Activated T-helper 2 cell treated with anti-CD3 and anti-CD28 coated beads, Interferon-gamma antibody, Interleukin-2, Interleukin-4, amounts not matched to agents 10 μg/mL and 5 μg/mL and 100 μg/mL, durations not matched to agents 14 hours and 24 hours and 36 hours (primary cell): Measurements from ENCODE around the gene FNDC5. TPM values are rescaled to one million over a fixed set of nuclear protein-coding genes. Genes with fewer than 3 reads are reported as not detected.

ENCODE experiments used
- DNase-seq: peaks from one replicate; pipeline ENCODE4 v3.0.0; 2021; ENCODE audit warnings: low spot score
- H3K27ac Mint-ChIP-seq: one replicate; pipeline ENCODE4 v1.8.0; 2021; ENCODE audit warnings: mixed read lengths
- H3K27me3 Mint-ChIP-seq: one replicate; pipeline ENCODE4 v1.8.0; 2021; ENCODE audit warnings: low read depth, mixed read lengths
- H3K36me3 Mint-ChIP-seq: one replicate; pipeline ENCODE4 v1.8.0; 2021; ENCODE audit warnings: low read depth, mixed read lengths
- H3K4me1 Mint-ChIP-seq: one replicate; pipeline ENCODE4 v1.8.0; 2021; ENCODE audit warnings: low read depth, mixed read lengths
- H3K4me3 Mint-ChIP-seq: one replicate; pipeline ENCODE4 v1.8.0; 2021; ENCODE audit warnings: low read depth, mild to moderate bottlenecking, moderate library complexity, mixed read lengths
- H3K9me3 Mint-ChIP-seq: one replicate; pipeline ENCODE4 v1.8.0; 2021; ENCODE audit warnings: mixed read lengths
- intact Hi-C: fragments of 100-400 bp; cut with micrococcal nuclease; formaldehyde crosslinking; loops from one replicate; pipeline ENCODE4 v1.15.1; 2023
- total RNA-seq: library from RNA; stranded (reverse); gene quantifications from 2 replicates; pipeline ENCODE4 v1.2.3, GENCODE V29; 2022

FNDC5 gene
- total RNA-seq, 1 donor from 2014 or later, result not detected

- DNase-seq, result no peak
- intact Hi-C loops, result no loop called here
- H3K36me3 Mint-ChIP-seq, result no peaks in the 10 kb centered on the region
- peak overlapping the region; percentile 71 for H3K4me3 Mint-ChIP-seq
- H3K27ac Mint-ChIP-seq, result no peak overlapping the region
- H3K27me3 Mint-ChIP-seq, result peaks cover 53% of the 10 kb centered on the region
- no peaks in the 10 kb centered on the region for H3K9me3 Mint-ChIP-seq
- H3K4me1 Mint-ChIP-seq, result no peaks in the 10 kb centered on the region
Observed at GRCh38 chr1:32901823-32902534, 31.3 kb upstream of the FNDC5 start.

- Mint-ChIP-seq H3K4me3 (peak within 1 kb of the TSS; percentile 71), H3K27ac (no peak within 1 kb of the TSS), H3K27me3 (peaks cover 53% of the 10 kb centered on the region), H3K4me1 (no peaks in the 10 kb centered on the region), H3K9me3 (no peaks in the 10 kb centered on the region), H3K36me3 (no peaks in the 10 kb centered on the region)
- no peak for DNase-seq
- intact Hi-C loops, result no loop called here
Observed at GRCh38 chr1:32900956-32901822, 30.5 kb upstream of the FNDC5 start, which contains the start of gene TMEM54. TMEM54 (minus strand) TSS chr1:32901389; CDS start chr1:32901238, 151 bp downstream.

GRCh38 chr1:32900371-32900955 is 29.8 kb upstream of the FNDC5 start:
- H3K27me3 Mint-ChIP-seq, result peaks cover 56% of the 10 kb centered on the region
- H3K4me1 Mint-ChIP-seq, result no peaks in the 10 kb centered on the region
- no peaks in the 10 kb centered on the region for H3K36me3 Mint-ChIP-seq
- H3K27ac Mint-ChIP-seq, result no peak overlapping the region
- DNase-seq, result no peak
- peak overlapping the region; percentile 34 for H3K4me3 Mint-ChIP-seq
- intact Hi-C loops, result no loop called here
- no peaks in the 10 kb centered on the region for H3K9me3 Mint-ChIP-seq

GRCh38 chr1:32899586-32900296 is 29.0 kb upstream of the FNDC5 start:
- no peak overlapping the region for H3K4me3 Mint-ChIP-seq
- H3K27me3 Mint-ChIP-seq, result peaks cover 53% of the 10 kb centered on the region
- no peak for DNase-seq
- no peaks in the 10 kb centered on the region for H3K36me3 Mint-ChIP-seq
- no peaks in the 10 kb centered on the region for H3K4me1 Mint-ChIP-seq
- intact Hi-C loops, result no loop called here
- no peak overlapping the region for H3K27ac Mint-ChIP-seq
- H3K9me3 Mint-ChIP-seq, result no peaks in the 10 kb centered on the region

DNA sequence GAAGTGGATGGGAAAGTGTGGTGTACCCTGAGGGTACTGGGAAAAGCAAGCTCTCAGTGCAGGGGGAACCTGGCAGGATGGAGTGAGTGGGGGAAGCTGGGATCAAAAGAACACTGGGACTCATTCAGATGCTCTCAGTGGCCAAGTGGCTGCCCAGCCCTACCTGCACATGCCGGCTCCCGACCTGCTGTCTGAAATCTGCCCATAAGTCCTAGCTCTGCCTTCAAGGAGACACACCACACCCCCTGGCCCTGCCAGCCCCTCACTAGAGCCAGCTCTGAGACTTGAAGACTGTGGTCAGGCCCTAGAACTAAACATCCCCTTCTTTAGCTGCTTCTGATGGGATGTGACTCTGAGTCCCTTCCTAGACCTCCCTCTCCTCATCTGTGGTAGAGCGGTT is 28.2 kb upstream of the FNDC5 start:
- intact Hi-C loops, result no loop called here
- Mint-ChIP-seq H3K27ac (no peak overlapping the region), H3K27me3 (peaks cover 51% of the 10 kb centered on the region), H3K9me3 (no peaks in the 10 kb centered on the region), H3K4me1 (no peaks in the 10 kb centered on the region), H3K36me3 (no peaks in the 10 kb centered on the region), H3K4me3 (no peak overlapping the region)
- no peak for DNase-seq

GRCh38 chr1:32898056-32898455 is 27.3 kb upstream of the FNDC5 start:
- no peak overlapping the region for H3K4me3 Mint-ChIP-seq
- H3K36me3 Mint-ChIP-seq, result no peaks in the 10 kb centered on the region
- H3K27ac Mint-ChIP-seq, result no peak overlapping the region
- DNase-seq, result no peak
- H3K4me1 Mint-ChIP-seq, result no peaks in the 10 kb centered on the region
- intact Hi-C loops, result no loop called here
- H3K27me3 Mint-ChIP-seq, result peaks cover 50% of the 10 kb centered on the region
- H3K9me3 Mint-ChIP-seq, result no peaks in the 10 kb centered on the region

DNA sequence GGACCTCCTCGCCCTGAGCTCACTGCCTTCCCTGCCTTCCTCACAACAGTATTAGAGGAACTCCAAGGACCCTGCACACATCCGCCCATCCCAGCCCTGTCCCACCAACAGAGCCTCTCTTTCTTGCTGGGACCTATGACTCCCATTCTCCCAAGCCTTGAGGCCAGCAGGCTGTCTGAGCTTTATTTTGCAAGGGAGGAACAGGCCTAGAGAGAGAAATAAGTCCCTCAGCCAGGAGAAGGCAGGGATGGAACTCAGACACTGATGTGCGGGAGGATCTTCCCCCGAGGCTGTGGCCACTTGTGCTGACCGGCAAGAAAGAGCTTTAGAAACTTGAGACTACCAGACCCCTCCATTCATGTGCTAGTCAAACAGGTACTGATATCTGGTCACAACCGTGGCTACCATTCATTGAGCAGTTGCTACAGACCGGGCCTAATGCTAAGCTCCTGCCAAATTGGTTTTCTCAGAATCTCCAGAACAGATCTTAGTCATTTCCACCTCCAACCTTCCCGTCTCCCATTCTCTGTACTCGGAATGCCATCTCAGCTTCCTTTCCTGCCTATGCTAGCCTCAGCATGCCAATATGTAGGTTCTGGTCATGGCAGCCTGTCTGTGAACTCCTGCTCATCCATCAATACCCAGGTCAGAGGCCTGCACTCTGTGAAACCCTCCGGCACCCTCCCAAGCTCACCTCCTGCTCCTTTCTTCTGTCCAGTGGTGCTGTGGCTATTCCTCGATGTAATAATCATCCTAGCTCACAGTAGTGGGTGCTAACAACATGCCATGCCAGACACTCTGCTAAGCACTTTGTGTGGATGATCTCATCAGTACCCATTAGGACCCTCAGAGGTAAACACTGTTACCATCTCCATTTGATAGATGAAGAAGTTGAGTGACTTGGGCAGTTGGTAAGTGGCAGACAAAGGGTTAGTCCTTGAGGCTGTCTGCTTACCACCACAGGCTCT is 26.7 kb upstream of the FNDC5 start:
- Mint-ChIP-seq H3K27ac (no peak overlapping the region), H3K27me3 (peaks cover 48% of the 10 kb centered on the region), H3K9me3 (no peaks in the 10 kb centered on the region), H3K4me3 (no peak overlapping the region), H3K4me1 (peaks cover 2% of the 10 kb centered on the region), H3K36me3 (no peaks in the 10 kb centered on the region)
- intact Hi-C loops, result no loop called here
- DNase-seq, result no peak

DNA sequence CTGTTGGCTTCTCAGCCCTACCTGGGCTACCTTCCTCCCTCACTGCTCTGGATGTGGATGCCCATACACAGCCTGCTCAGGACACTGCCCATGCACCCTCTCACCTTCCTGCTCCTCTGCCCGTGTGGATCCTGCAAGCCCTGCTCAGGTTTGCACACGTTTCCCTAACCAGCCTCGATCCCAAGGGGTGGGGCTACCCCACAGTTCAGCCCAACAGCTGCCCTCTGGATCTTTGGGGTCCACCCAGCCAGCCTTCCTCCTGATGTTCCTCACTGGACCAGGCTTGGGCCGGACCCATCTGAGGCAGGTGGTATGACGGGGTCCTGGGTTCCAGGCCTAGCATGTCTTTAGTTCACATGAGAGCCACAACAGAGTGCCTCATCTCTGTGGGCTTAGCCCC is 25.7 kb upstream of the FNDC5 start:
- Mint-ChIP-seq H3K9me3 (no peaks in the 10 kb centered on the region), H3K4me3 (no peak overlapping the region), H3K4me1 (peaks cover 3% of the 10 kb centered on the region), H3K36me3 (no peaks in the 10 kb centered on the region), H3K27ac (no peak overlapping the region), H3K27me3 (peaks cover 49% of the 10 kb centered on the region)
- intact Hi-C loops, result no loop called here
- no peak for DNase-seq

DNA sequence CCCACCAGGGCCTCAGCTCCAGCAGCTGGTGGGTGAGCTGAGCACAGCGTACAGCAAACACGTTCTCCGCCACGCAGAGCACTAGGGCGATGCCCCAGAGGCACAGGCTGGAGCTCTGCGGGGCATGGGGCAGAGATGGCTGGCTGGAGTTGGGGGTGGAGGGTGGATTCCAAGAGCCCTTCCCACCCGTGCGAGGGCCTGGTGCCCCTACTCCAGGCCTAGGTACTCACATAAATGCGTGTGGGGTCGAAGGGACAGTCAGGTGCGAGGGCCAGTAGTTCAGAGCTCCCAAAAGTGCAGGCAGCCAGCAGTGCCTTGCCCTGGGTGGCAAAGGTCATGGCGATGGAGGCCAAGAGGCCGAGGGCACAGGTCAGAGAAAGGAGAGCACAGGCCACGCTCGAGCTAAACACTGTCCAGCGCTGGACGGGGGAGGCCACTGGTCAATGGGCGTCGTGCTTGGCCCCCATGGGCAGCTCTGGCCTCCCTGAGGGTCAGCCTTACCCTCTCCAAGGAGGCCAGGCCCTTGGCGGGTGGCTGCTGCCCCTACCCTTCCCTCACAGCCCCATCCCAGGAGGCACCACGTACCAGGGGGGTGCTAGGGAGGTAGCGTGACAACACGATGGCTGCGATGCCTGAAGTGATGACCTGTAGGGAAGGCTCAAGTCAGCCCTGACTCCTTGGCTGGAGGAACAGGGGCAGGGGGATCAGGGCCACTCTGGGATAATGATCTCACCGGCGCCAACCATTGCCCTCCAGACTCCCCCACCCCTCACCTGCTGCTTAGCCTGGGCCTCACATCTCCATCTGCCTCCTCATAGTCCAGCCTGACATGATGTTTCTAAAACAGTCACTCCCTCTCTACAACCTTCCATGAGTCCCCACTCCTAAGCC is 24.9 kb upstream of the FNDC5 start:
- intact Hi-C loops, result no loop called here
- no peaks in the 10 kb centered on the region for H3K9me3 Mint-ChIP-seq
- no peak overlapping the region for H3K27ac Mint-ChIP-seq
- H3K36me3 Mint-ChIP-seq, result no peaks in the 10 kb centered on the region
- peaks cover 52% of the 10 kb centered on the region for H3K27me3 Mint-ChIP-seq
- H3K4me3 Mint-ChIP-seq, result no peak overlapping the region
- no peak for DNase-seq
- peaks cover 3% of the 10 kb centered on the region for H3K4me1 Mint-ChIP-seq

- DNase-seq, result no peak
- H3K36me3 Mint-ChIP-seq, result no peaks in the 10 kb centered on the region
- no peak overlapping the region for H3K27ac Mint-ChIP-seq
- intact Hi-C loops, result no loop called here
- H3K4me3 Mint-ChIP-seq, result no peak overlapping the region
- H3K4me1 Mint-ChIP-seq, result peaks cover 3% of the 10 kb centered on the region
- H3K9me3 Mint-ChIP-seq, result no peaks in the 10 kb centered on the region
- H3K27me3 Mint-ChIP-seq, result peaks cover 52% of the 10 kb centered on the region
Observed at GRCh38 chr1:32894681-32895080, 24.0 kb upstream of the FNDC5 start.

DNA sequence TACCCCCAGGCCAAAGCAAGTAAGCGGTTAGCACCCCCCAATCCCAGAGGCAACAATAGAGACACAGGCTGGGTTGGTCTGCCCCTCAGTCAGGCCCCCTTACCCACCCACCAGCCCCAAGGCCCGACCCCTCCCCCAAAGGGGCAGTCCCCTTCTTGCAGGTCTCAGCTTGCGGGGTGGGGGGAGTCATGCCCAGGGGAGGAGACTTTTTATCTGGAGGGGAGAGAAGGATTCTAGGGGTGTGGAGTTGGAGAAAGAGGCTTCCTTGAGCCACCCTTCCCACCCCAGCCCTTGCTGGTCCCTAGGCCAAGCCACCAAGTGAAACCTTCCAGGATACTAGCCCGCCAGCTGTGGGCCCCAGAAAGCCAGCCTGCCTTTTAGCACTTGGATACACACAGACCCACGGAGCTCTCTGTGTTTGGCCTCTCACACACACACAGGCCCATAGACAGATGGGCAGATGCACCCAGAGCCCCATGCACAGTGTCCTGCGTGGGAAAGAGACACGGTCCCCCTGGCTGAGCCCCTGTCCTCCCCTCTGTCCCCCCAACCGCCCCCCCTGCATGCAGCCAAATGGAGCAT is 23.4 kb upstream of the FNDC5 start:
- no peaks in the 10 kb centered on the region for H3K9me3 Mint-ChIP-seq

More for the DNA sequence above, 23.4 kb upstream of the FNDC5 start:
- intact Hi-C loops, result no loop called here
- DNase-seq, result no peak
- Mint-ChIP-seq H3K36me3 (no peaks in the 10 kb centered on the region), H3K4me1 (peaks cover 3% of the 10 kb centered on the region), H3K27ac (no peak overlapping the region), H3K4me3 (peak overlapping the region; percentile 6), H3K27me3 (peaks cover 52% of the 10 kb centered on the region)
